Hepatocyte (in vitro differentiated cells): ENCODE measurements around the gene SLC25A34. TPM values are rescaled to one million over a fixed set of nuclear protein-coding genes. Genes with fewer than 3 reads are reported as not detected.

Source experiments
- DNase-seq: peaks from one replicate; pipeline ENCODE4 v3.0.0-alpha.2; 2016; ENCODE audit warnings: low spot score
- H2AFZ ChIP-seq: fragments of 200-600 bp; sonication (generic); 2 replicates; pipeline ENCODE4 v1.6.0; 2016; ENCODE audit warnings: antibody characterized with exemption, mild to moderate bottlenecking
- H3K27ac ChIP-seq: fragments of 200-600 bp; sonication (generic); 2 replicates; pipeline ENCODE4 v1.5.1; 2016; ENCODE audit warnings: mild to moderate bottlenecking
- H3K27me3 ChIP-seq: fragments of 200-600 bp; sonication (generic); 2 replicates; pipeline ENCODE4 v1.6.1; 2016
- H3K36me3 ChIP-seq: fragments of 200-600 bp; sonication (generic); replicated peaks from 2 replicates; pipeline ENCODE4 v1.5.1; 2016; ENCODE audit warnings: low read depth; ENCODE audit not compliant: insufficient read depth
- H3K4me1 ChIP-seq: fragments of 200-600 bp; sonication (generic); 2 replicates; pipeline ENCODE4 v1.5.1; 2016; ENCODE audit warnings: mild to moderate bottlenecking, moderate library complexity; ENCODE audit not compliant: insufficient read depth
- H3K4me2 ChIP-seq: fragments of 200-600 bp; sonication (generic); 2 replicates; pipeline ENCODE4 v1.6.0; 2016
- H3K4me3 ChIP-seq: fragments of 200-600 bp; sonication (generic); 2 replicates; pipeline ENCODE4 v1.5.1; 2016; ENCODE audit warnings: mild to moderate bottlenecking
- H3K79me2 ChIP-seq: fragments of 200-600 bp; sonication (generic); 2 replicates; pipeline ENCODE4 v1.6.0; 2017; ENCODE audit warnings: mild to moderate bottlenecking
- H3K9me2 ChIP-seq: fragments of 200-600 bp; sonication (generic); replicated peaks from 2 replicates; pipeline ENCODE4 v1.6.0; 2017; ENCODE audit warnings: mild to moderate bottlenecking; ENCODE audit not compliant: insufficient read depth
- H3K9me3 ChIP-seq: fragments of 200-600 bp; sonication (generic); 2 replicates; pipeline ENCODE4 v1.5.1; 2016; ENCODE audit warnings: low read depth, mild to moderate bottlenecking
- H4K20me1 ChIP-seq: fragments of 200-600 bp; sonication (generic); 2 replicates; pipeline ENCODE4 v1.6.0; 2016; ENCODE audit warnings: mild to moderate bottlenecking; ENCODE audit not compliant: insufficient read depth, poor library complexity, severe bottlenecking
- CTCF ChIP-seq: fragments of 200-600 bp; sonication (generic); IDR thresholded peaks from 2 replicates; pipeline ENCODE4 v1.5.1; 2016; ENCODE audit warnings: antibody characterized with exemption, mild to moderate bottlenecking; ENCODE audit not compliant: poor library complexity
- EZH2 ChIP-seq: fragments of 200-600 bp; sonication (generic); IDR thresholded peaks from 2 replicates; pipeline ENCODE4 v1.6.1; 2016; ENCODE audit warnings: antibody characterized with exemption, mild to moderate bottlenecking, borderline replicate concordance
- EZH2phosphoT487 ChIP-seq: fragments of 200-600 bp; sonication (generic); IDR thresholded peaks from one replicate; pipeline ENCODE4 v1.6.1; 2018; ENCODE audit warnings: antibody characterized with exemption, mild to moderate bottlenecking, low read depth, moderate library complexity; ENCODE audit not compliant: unreplicated experiment, severe bottlenecking
- WGBS: methylation state at CpG from one replicate; pipeline ENCODE4 v1.1.6; 2016; ENCODE audit warnings: low lambda C conversion rate; ENCODE audit errors: missing lambda C conversion rate; 5-methylcytosine and 5-hydroxymethylcytosine counted together
- polyA plus RNA-seq: library from polyadenylated mRNA; unstranded; fragments of >200 nt; fragmentation: Nextera tagmentation; extraction: Ambion mirVana; gene quantifications from 2 replicates; pipeline ENCODE4 v1.2.1, GENCODE V29; 2016
- total RNA-seq: library from RNA; depleted of rRNA; stranded (reverse); fragments of >200 nt; gene quantifications from 2 replicates; pipeline ENCODE4 v1.2.3, GENCODE V29; 2014

SLC25A34 gene
- total and polyA plus RNA-seq, 2 experiments from 2014 or later, result 0.71 to 0.87 TPM

DNA sequence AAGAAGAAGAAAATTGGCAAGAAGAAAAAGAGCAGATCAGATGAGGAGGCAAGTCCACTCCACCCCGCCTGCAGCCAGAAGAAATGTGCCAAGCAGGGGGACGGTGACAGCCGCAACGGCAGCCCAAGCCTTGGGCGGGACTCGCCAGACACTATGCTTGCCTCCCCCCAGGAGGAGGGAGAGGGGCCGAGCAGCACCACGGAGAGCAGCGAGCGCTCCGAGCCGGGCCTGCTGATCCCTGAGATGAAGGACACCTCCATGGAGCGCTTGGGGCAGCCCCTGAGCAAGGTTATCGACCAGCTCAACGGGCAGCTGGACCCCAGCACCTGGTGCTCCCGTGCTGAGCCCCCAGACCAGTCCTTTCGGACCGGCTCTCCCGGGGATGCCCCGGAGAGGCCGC, 9.0 kb upstream of the SLC25A34 start:
- H3K9me3 ChIP-seq, result no peaks in the 10 kb centered on the region
- WGBS, result 97% methylated on average over 19 of the region's 21 CpGs

DNA sequence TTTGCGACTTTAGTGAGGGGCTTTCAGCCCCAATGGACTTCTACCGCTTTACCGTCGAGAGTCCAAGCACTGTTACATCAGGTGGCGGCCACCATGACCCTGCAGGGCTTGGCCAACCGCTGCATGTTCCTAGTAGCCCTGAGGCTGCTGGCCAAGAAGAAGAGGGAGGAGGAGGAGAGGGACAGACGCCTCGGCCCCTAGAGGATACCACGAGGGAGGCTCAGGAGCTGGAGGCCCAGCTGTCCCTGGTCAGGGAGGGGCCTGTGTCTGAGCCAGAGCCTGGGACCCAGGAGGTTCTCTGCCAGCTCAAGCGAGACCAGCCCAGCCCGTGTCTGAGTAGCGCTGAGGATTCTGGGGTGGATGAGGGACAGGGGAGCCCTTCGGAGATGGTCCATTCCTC, 8.6 kb upstream of the SLC25A34 start:
- Histone ChIP-seq H3K4me3 (no peak overlapping the region), H3K36me3 (no peaks in the 10 kb centered on the region), H3K9me3 (no peaks in the 10 kb centered on the region), H3K4me1 (no peaks in the 10 kb centered on the region), H3K27ac (no peak overlapping the region), H3K4me2 (no peak overlapping the region), H3K9me2 (no peaks in the 10 kb centered on the region), H3K79me2 (no peaks in the 10 kb centered on the region), H2AFZ (no peak overlapping the region), H3K27me3 (no peaks in the 10 kb centered on the region), H4K20me1 (no peaks in the 10 kb centered on the region)
- no peak for DNase-seq
- TF ChIP-seq EZH2 (no peak), EZH2phosphoT487 (no peak), CTCF (no peak)
- 96% methylated on average over 13 of the region's 13 CpGs for WGBS

More for the DNA sequence above, 9.0 kb upstream of the SLC25A34 start:
- Histone ChIP-seq H3K27me3 (no peaks in the 10 kb centered on the region), H3K4me2 (no peak overlapping the region), H4K20me1 (no peaks in the 10 kb centered on the region), H3K9me2 (no peaks in the 10 kb centered on the region), H2AFZ (no peak overlapping the region), H3K36me3 (no peaks in the 10 kb centered on the region), H3K27ac (no peak overlapping the region), H3K79me2 (no peaks in the 10 kb centered on the region), H3K4me3 (no peak overlapping the region), H3K4me1 (no peaks in the 10 kb centered on the region)
- DNase-seq, result no peak
- TF ChIP-seq EZH2 (no peak), CTCF (no peak), EZH2phosphoT487 (no peak)

DNA sequence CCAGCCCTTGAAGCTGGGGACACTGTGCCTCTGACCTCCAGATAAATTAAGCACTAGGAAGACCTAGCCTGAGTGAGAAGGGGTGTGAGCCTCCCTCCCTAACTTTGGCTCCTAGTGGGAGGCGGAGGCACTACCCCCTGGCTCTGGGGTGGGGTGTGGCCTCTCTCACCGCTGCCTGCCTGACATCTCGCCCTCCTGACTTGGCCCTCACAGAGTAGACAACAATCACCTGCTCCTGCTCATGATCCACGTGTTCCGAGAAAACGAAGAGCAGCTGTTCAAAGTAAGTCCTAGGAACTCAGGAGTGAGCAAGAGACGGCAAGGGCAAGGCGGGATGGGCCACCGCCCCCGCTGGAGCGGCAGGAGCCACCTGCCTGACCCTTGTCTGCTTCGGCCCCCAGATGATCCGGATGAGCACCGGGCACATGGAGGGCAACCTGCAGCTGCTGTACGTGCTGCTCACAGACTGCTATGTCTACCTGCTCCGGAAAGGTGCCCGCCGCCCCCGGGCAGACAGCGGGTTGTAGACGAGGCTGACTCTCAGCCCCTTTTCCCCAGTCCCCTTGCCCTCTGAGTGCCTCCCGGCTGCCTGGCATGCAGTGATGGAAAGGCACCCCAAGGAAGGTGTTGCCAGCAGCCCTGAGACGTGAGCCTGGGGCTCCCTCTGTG, 8.1 kb upstream of the SLC25A34 start:
- Histone ChIP-seq H4K20me1 (no peaks in the 10 kb centered on the region), H2AFZ (no peak overlapping the region), H3K36me3 (no peaks in the 10 kb centered on the region), H3K9me3 (no peaks in the 10 kb centered on the region), H3K4me2 (no peak overlapping the region), H3K27ac (no peak overlapping the region), H3K4me1 (no peaks in the 10 kb centered on the region), H3K9me2 (no peaks in the 10 kb centered on the region), H3K27me3 (no peaks in the 10 kb centered on the region), H3K79me2 (no peaks in the 10 kb centered on the region), H3K4me3 (no peak overlapping the region)
- no peak for TF ChIP-seq EZH2phosphoT487
- TF ChIP-seq CTCF, result no peak
- no peak for TF ChIP-seq EZH2
- 94% methylated on average over 23 of the region's 23 CpGs for WGBS
- DNase-seq, result no peak
